ENCODE measurements around the gene CACYBP.

Gene CACYBP

DNA sequence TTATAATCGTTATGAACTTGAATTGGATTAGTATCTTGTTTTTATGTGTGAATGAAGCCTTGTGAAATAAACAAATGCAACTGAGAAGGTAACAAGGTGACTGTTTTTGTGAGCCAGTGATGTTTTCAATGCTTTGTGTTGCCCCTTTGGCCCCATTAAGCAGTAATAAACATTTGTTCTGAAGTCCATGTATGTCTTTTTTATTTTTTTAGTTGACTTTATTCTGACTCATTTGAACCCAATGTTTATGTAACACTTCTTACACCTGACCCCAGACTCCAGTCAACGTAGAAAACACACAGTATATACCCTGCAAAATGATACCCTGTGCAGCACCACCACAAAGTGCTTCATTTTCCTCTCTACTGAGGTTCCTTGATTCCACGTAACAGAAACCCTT is 4.6 kb upstream of the CACYBP start:
- no peak overlapping the region for H2BK12ac ChIP-seq (ENCODE audit: low read length)
- H3K14ac ChIP-seq (ENCODE audit: low read length), result no peak overlapping the region
- no peak overlapping the region for H3K23ac ChIP-seq (ENCODE audit: low read length)
- H3K27ac ChIP-seq (ENCODE audit: low read depth, low read length), result no peak overlapping the region
- no peak overlapping the region for H4K91ac ChIP-seq (ENCODE audit: low read depth, low read length)
- peaks cover 9% of the 10 kb centered on the region for H3K79me2 ChIP-seq (ENCODE audit: control insufficient read depth, insufficient read depth, low read length, poor library complexity)
- no peak for DNase-seq
- no peak overlapping the region for H3K4ac ChIP-seq (ENCODE audit: low read depth, low read length)
- no peak overlapping the region for H2BK120ac ChIP-seq (ENCODE audit: insufficient read depth, low read length, poor library complexity)
- H4K12ac ChIP-seq (ENCODE audit: low read depth, low read length), result no peak overlapping the region
- H3K4me3 ChIP-seq (ENCODE audit: low read depth, low read length), result no peak overlapping the region
- peaks cover 11% of the 10 kb centered on the region for H3K79me1 ChIP-seq (ENCODE audit: low read length)
- no peaks in the 10 kb centered on the region for H3K4me1 ChIP-seq (ENCODE audit: control insufficient read depth in 1 of 2, insufficient read depth in 2 of 2, low read length in 2 of 2)
- H2AK5ac ChIP-seq (ENCODE audit: low read length), result no peak overlapping the region
- no peaks in the 10 kb centered on the region for H3K9me3 ChIP-seq (ENCODE audit: insufficient read depth, low read depth, low read length)
- H3K36me3 ChIP-seq (ENCODE audit: control insufficient read depth in 1 of 2, insufficient read depth in 2 of 2, low read length in 2 of 2), result no peaks in the 10 kb centered on the region
- no CpG with 5 or more reads among the region's 3 CpGs for WGBS (ENCODE audit: extremely low coverage, insufficient coverage, insufficient read length)
- no peak overlapping the region for H2BK5ac ChIP-seq (ENCODE audit: low read depth, low read length, poor library complexity)
- H4K8ac ChIP-seq (ENCODE audit: low read depth, low read length), result no peak overlapping the region
- no peaks in the 10 kb centered on the region for H3K27me3 ChIP-seq (ENCODE audit: insufficient read depth, low read length)
- no peak overlapping the region for H3K9ac ChIP-seq (ENCODE audit: low read length)
- H2AFZ ChIP-seq (ENCODE audit: insufficient read depth, low read length, poor library complexity), result no peak overlapping the region
- no peak overlapping the region for H3K18ac ChIP-seq (ENCODE audit: low read length)
- H3K4me2 ChIP-seq (ENCODE audit: low read length), result no peak overlapping the region

DNA sequence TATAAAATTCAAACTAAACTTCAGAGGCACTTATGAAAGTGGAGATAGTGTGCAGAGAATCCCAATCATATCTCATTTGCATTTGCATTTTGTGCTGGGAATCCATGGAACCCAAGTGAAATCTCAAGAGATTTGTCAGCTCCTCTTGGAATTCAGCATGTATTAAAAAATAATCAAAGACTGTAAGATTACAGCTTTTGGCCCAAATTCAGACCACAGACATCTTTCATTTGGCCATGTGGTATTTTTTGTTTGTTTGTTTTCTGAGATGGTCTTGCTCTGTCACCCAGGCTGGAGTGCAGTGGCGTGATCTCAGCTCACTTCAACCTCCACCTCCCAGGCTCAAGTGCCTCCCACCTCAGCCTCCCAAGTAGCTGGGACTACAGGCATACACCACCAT is 3.8 kb upstream of the CACYBP start:
- no peak overlapping the region for H3K18ac ChIP-seq (ENCODE audit: low read length)
- H3K9me3 ChIP-seq (ENCODE audit: insufficient read depth, low read depth, low read length), result no peaks in the 10 kb centered on the region
- no peak overlapping the region for H3K4me3 ChIP-seq (ENCODE audit: low read depth, low read length)
- no peak overlapping the region for H2BK5ac ChIP-seq (ENCODE audit: low read depth, low read length, poor library complexity)
- no peak overlapping the region for H3K14ac ChIP-seq (ENCODE audit: low read length)
- no peak overlapping the region for H4K91ac ChIP-seq (ENCODE audit: low read depth, low read length)
- peaks cover 13% of the 10 kb centered on the region for H3K79me2 ChIP-seq (ENCODE audit: control insufficient read depth, insufficient read depth, low read length, poor library complexity)
- H3K4me1 ChIP-seq (ENCODE audit: control insufficient read depth in 1 of 2, insufficient read depth in 2 of 2, low read length in 2 of 2), result no peaks in the 10 kb centered on the region
- H4K12ac ChIP-seq (ENCODE audit: low read depth, low read length), result no peak overlapping the region
- no peak overlapping the region for H3K9ac ChIP-seq (ENCODE audit: low read length)
- no peaks in the 10 kb centered on the region for H3K36me3 ChIP-seq (ENCODE audit: control insufficient read depth in 1 of 2, insufficient read depth in 2 of 2, low read length in 2 of 2)
- no peak for DNase-seq
- no peak overlapping the region for H2BK12ac ChIP-seq (ENCODE audit: low read length)
- no peak overlapping the region for H2AK5ac ChIP-seq (ENCODE audit: low read length)
- no peak overlapping the region for H3K27ac ChIP-seq (ENCODE audit: low read depth, low read length)
- no peak overlapping the region for H4K8ac ChIP-seq (ENCODE audit: low read depth, low read length)
- no peak overlapping the region for H3K4me2 ChIP-seq (ENCODE audit: low read length)
- H2BK120ac ChIP-seq (ENCODE audit: insufficient read depth, low read length, poor library complexity), result no peak overlapping the region
- H3K27me3 ChIP-seq (ENCODE audit: insufficient read depth, low read length), result no peaks in the 10 kb centered on the region
- peaks cover 15% of the 10 kb centered on the region for H3K79me1 ChIP-seq (ENCODE audit: low read length)
- no CpG with 5 or more reads among the region's 1 CpG for WGBS (ENCODE audit: extremely low coverage, insufficient coverage, insufficient read length)
- H3K23ac ChIP-seq (ENCODE audit: low read length), result no peak overlapping the region
- H2AFZ ChIP-seq (ENCODE audit: insufficient read depth, low read length, poor library complexity), result no peak overlapping the region
- H3K4ac ChIP-seq (ENCODE audit: low read depth, low read length), result no peak overlapping the region

DNA sequence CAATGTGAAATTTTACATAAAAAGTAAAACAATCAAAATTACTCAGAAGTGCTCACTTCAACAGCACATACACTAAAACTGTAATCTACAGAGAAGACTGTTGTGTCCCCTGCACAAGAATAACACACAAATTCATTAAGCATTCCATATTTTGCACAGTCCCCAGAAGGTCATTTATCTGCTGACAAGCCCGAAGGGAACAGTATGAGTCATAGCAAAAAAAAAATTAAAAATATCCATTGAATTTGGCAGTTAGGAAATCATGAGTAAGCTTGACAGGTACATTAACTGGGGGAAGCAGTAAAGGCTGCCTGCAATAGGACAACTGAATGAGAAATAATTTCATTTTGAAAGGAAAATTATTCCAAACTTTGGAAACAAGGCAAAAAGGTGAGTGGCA is 3.3 kb upstream of the CACYBP start:
- Histone ChIP-seq H3K27ac (ENCODE audit: low read depth, low read length) (no peak overlapping the region), H3K18ac (ENCODE audit: low read length) (no peak overlapping the region), H3K14ac (ENCODE audit: low read length) (no peak overlapping the region), H2BK5ac (ENCODE audit: low read depth, low read length, poor library complexity) (no peak overlapping the region), H4K8ac (ENCODE audit: low read depth, low read length) (no peak overlapping the region), H3K27me3 (ENCODE audit: insufficient read depth, low read length) (no peaks in the 10 kb centered on the region), H2AK5ac (ENCODE audit: low read length) (no peak overlapping the region), H3K4ac (ENCODE audit: low read depth, low read length) (no peak overlapping the region), H3K79me2 (ENCODE audit: control insufficient read depth, insufficient read depth, low read length, poor library complexity) (peaks cover 13% of the 10 kb centered on the region), H3K9me3 (ENCODE audit: insufficient read depth, low read depth, low read length) (no peaks in the 10 kb centered on the region), H3K79me1 (ENCODE audit: low read length) (peaks cover 15% of the 10 kb centered on the region), H3K4me1 (ENCODE audit: control insufficient read depth in 1 of 2, insufficient read depth in 2 of 2, low read length in 2 of 2) (no peaks in the 10 kb centered on the region), H3K23ac (ENCODE audit: low read length) (no peak overlapping the region), H2BK120ac (ENCODE audit: insufficient read depth, low read length, poor library complexity) (no peak overlapping the region), H2AFZ (ENCODE audit: insufficient read depth, low read length, poor library complexity) (no peak overlapping the region), H2BK12ac (ENCODE audit: low read length) (no peak overlapping the region), H3K9ac (ENCODE audit: low read length) (no peak overlapping the region), H3K36me3 (ENCODE audit: control insufficient read depth in 1 of 2, insufficient read depth in 2 of 2, low read length in 2 of 2) (no peaks in the 10 kb centered on the region), H3K4me2 (ENCODE audit: low read length) (no peak overlapping the region), H3K4me3 (ENCODE audit: low read depth, low read length) (no peak overlapping the region), H4K91ac (ENCODE audit: low read depth, low read length) (no peak overlapping the region), H4K12ac (ENCODE audit: low read depth, low read length) (no peak overlapping the region)
- WGBS (ENCODE audit: extremely low coverage, insufficient coverage, insufficient read length), result no CpG with 5 or more reads among the region's 1 CpG
- DNase-seq, result peak in 1 of 2 donors; percentile 78

DNA sequence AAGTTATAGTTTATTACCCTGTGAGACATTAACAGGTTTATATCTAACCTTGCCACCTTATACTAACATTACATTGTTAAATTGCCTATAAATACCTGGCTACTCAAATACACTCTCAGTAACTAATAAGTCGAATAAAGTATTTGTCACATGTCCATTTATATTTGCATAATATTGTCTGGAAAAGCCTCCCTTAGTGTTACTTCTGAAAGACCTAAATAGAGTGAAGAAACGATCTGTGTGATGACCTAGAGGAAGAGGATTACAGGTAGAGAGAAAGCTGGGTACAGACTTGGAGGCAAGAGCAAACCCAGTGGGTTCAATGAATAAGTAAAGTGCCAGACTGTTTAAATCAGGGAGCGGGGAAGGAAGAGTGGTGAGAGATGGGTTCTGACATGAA is 2.7 kb upstream of the CACYBP start:
- H3K4me2 ChIP-seq (ENCODE audit: low read length), result no peak overlapping the region
- no peaks in the 10 kb centered on the region for H3K4me1 ChIP-seq (ENCODE audit: control insufficient read depth in 1 of 2, insufficient read depth in 2 of 2, low read length in 2 of 2)
- no peak overlapping the region for H3K14ac ChIP-seq (ENCODE audit: low read length)
- H3K27me3 ChIP-seq (ENCODE audit: insufficient read depth, low read length), result no peaks in the 10 kb centered on the region
- no peak overlapping the region for H4K91ac ChIP-seq (ENCODE audit: low read depth, low read length)
- H2BK12ac ChIP-seq (ENCODE audit: low read length), result no peak overlapping the region
- H2BK5ac ChIP-seq (ENCODE audit: low read depth, low read length, poor library complexity), result no peak overlapping the region
- H3K9ac ChIP-seq (ENCODE audit: low read length), result no peak overlapping the region
- no peak overlapping the region for H4K12ac ChIP-seq (ENCODE audit: low read depth, low read length)
- H2AFZ ChIP-seq (ENCODE audit: insufficient read depth, low read length, poor library complexity), result no peak overlapping the region
- H3K79me2 ChIP-seq (ENCODE audit: control insufficient read depth, insufficient read depth, low read length, poor library complexity), result peaks cover 17% of the 10 kb centered on the region
- DNase-seq, result no peak
- no peaks in the 10 kb centered on the region for H3K36me3 ChIP-seq (ENCODE audit: control insufficient read depth in 1 of 2, insufficient read depth in 2 of 2, low read length in 2 of 2)
- no peak overlapping the region for H3K27ac ChIP-seq (ENCODE audit: low read depth, low read length)
- WGBS (ENCODE audit: extremely low coverage, insufficient coverage, insufficient read length), result no CpG with 5 or more reads among the region's 3 CpGs
- H3K23ac ChIP-seq (ENCODE audit: low read length), result no peak overlapping the region
- no peak overlapping the region for H3K4ac ChIP-seq (ENCODE audit: low read depth, low read length)
- no peak overlapping the region for H2BK120ac ChIP-seq (ENCODE audit: insufficient read depth, low read length, poor library complexity)
- no peak overlapping the region for H3K18ac ChIP-seq (ENCODE audit: low read length)
- peaks cover 15% of the 10 kb centered on the region for H3K79me1 ChIP-seq (ENCODE audit: low read length)
- no peak overlapping the region for H2AK5ac ChIP-seq (ENCODE audit: low read length)
- no peak overlapping the region for H4K8ac ChIP-seq (ENCODE audit: low read depth, low read length)
- H3K9me3 ChIP-seq (ENCODE audit: insufficient read depth, low read depth, low read length), result no peaks in the 10 kb centered on the region
- no peak overlapping the region for H3K4me3 ChIP-seq (ENCODE audit: low read depth, low read length)
